NCI-H2227 (cell line): ENCODE measurements around the gene PTH2.
"Not testable (repeated sequence)": the region's sequence is repeated elsewhere in the genome, so short reads cannot be mapped to it uniquely, and the experiment has no call there.

Experiments
- DNase-seq: peaks from one replicate; lab custom pipeline; 2025; ENCODE audit not compliant: unreplicated experiment; lab: John Stamatoyannopoulos, UW

Gene PTH2

GRCh38 chr19:49448432-49448786 is 25.2 kb upstream of the PTH2 start:
- no peak for DNase-seq

- DNase-seq, result peak; percentile 49
These were observed 24.5 kb upstream of the PTH2 start for GRCh38 chr19:49447485-49448431.

- no peak for DNase-seq
These were observed 22.8 kb upstream of the PTH2 start for GRCh38 chr19:49445997-49446396.

- not testable (repeated sequence) for DNase-seq
These were observed 21.0 kb upstream of the PTH2 start for GRCh38 chr19:49444100-49444700.

GRCh38 chr19:49443366-49444099 is 20.3 kb upstream of the PTH2 start:
- DNase-seq, result peak; percentile 94

GRCh38 chr19:49442771-49443365 is 19.6 kb upstream of the PTH2 start:
- peak; percentile 85 for DNase-seq

GRCh38 chr19:49442354-49442753 is 19.1 kb upstream of the PTH2 start:
- DNase-seq, result no peak

- DNase-seq, result no peak
These were observed 18.7 kb upstream of the PTH2 start for GRCh38 chr19:49441960-49442350.

GRCh38 chr19:49441210-49441959 is 18.1 kb upstream of the PTH2 start, which contains the start of gene SLC17A7:
Gene SLC17A7 (minus strand): TSS chr19:49441527. CDS start chr19:49441379, 148 bp downstream.
- peak; percentile 58 for DNase-seq

GRCh38 chr19:49440439-49441209 is 17.4 kb upstream of the PTH2 start:
- no peak for DNase-seq

GRCh38 chr19:49439836-49440235 is 16.6 kb upstream of the PTH2 start:
- DNase-seq, result no peak

GRCh38 chr19:49438261-49438660 is 15.0 kb upstream of the PTH2 start:
- DNase-seq, result no peak

GRCh38 chr19:49437231-49437630 is 14.0 kb upstream of the PTH2 start:
- no peak for DNase-seq

- DNase-seq, result no peak
These were observed 13.3 kb upstream of the PTH2 start for GRCh38 chr19:49436381-49437017.

- no peak for DNase-seq
These were observed 12.4 kb upstream of the PTH2 start for GRCh38 chr19:49435670-49436069.

- no peak for DNase-seq
These were observed 11.8 kb upstream of the PTH2 start for GRCh38 chr19:49434907-49435583.

- DNase-seq, result no peak
These were observed 10.1 kb upstream of the PTH2 start for GRCh38 chr19:49433240-49433901.
